Vagina (tissue), 2 donors: ENCODE results near the gene ZNHIT2. TPM values are rescaled to one million over a fixed set of nuclear protein-coding genes. Genes with fewer than 3 reads are reported as not detected.

Experiments used
- DNase-seq, 2 donors: peaks; one replicate each; pipeline ENCODE4 v3.0.0-alpha.2; 2017; ENCODE audit errors: extremely low spot score in 2 of 2
- H3K27ac ChIP-seq: fragments of 200-600 bp; sonication (generic); one replicate; pipeline ENCODE4 v1.5.1; 2019
- H3K27me3 ChIP-seq: fragments of 200-600 bp; sonication (generic); one replicate; pipeline ENCODE4 v1.5.1; 2019
- H3K36me3 ChIP-seq, 2 donors: fragments of 200-600 bp; sonication (generic); one replicate each; pipeline ENCODE4 v1.5.1; 2017 to 2019
- H3K4me1 ChIP-seq: fragments of 200-600 bp; sonication (generic); one replicate; pipeline ENCODE4 v1.5.1; 2019
- H3K4me3 ChIP-seq, 2 donors: fragments of 200-600 bp; sonication (generic); 1 replicate in 1 of 2; 2 replicates in 1 of 2; pipeline ENCODE4 v1.5.1; 2016 to 2019
- H3K9me3 ChIP-seq: fragments of 200-600 bp; sonication (generic); one replicate; pipeline ENCODE4 v1.5.1; 2019
- CTCF ChIP-seq, 3 experiments: fragments of 450-650 bp in 2 of 3; fragments of 200-600 bp in 1 of 3; sonication (generic) in 1 of 3; IDR thresholded peaks; one replicate each; pipeline ENCODE4 v1.5.1; 2017 to 2019; ENCODE audit warnings: antibody characterized with exemption in 3 of 3, mild to moderate bottlenecking in 2 of 3, moderate library complexity in 2 of 3
- POLR2A ChIP-seq, 2 donors: fragments of 450-650 bp; IDR thresholded peaks; one replicate each; pipeline ENCODE4 v1.6.1; 2017; ENCODE audit warnings: antibody characterized with exemption in 2 of 2, mild to moderate bottlenecking in 2 of 2, moderate library complexity in 2 of 2
- POLR2AphosphoS5 ChIP-seq, 2 donors: sonication (generic); formaldehyde crosslinking; IDR thresholded peaks; one replicate each; pipeline ENCODE4 v1.9.0; 2017; ENCODE audit warnings: antibody characterized with exemption in 2 of 2, mild to moderate bottlenecking in 2 of 2, low read depth in 1 of 2; ENCODE audit not compliant: insufficient read depth in 1 of 2
- intact Hi-C: fragments of 100-400 bp; cut with DNase I; formaldehyde crosslinking; loops from one replicate; pipeline ENCODE4 v1.15.1; 2023
- total RNA-seq: library from RNA; depleted of rRNA; stranded (reverse); fragments of >200 nt; gene quantifications from one replicate; pipeline ENCODE4 v1.2.3, GENCODE V29; 2016

ZNHIT2 gene
- total RNA-seq, 1 donor from 2014 or later = 15.7 TPM

- Histone ChIP-seq H3K4me3 (peak overlapping the region; percentile 79 to 98), H3K36me3 (peaks cover 0 to 24% of the 10 kb centered on the region in 2 donors), H3K9me3 (no peaks in the 10 kb centered on the region), H3K27ac (peak overlapping the region; percentile 71), H3K27me3 (no peaks in the 10 kb centered on the region), H3K4me1 (peaks cover 54% of the 10 kb centered on the region)
- intact Hi-C loops = loop anchor here (5.0 kb wide), 1 partner anchor 104 kb away; the partner anchor contains the start of gene ARL2
- no peak for TF ChIP-seq POLR2AphosphoS5 (IDR thresholded peaks at IDR 0.05; ENCODE audit: insufficient read depth in 1 of 2, low read depth in 1 of 2)
- TF ChIP-seq CTCF (IDR thresholded peaks at IDR 0.05) = no peak
- TF ChIP-seq POLR2A (IDR thresholded peaks at IDR 0.05) = no peak
- DNase-seq = no peak
These were observed 913 bp downstream of the ZNHIT2 start for GRCh38 chr11:65116370-65117205.

- Histone ChIP-seq H3K4me3 (no peak overlapping the region), H3K4me1 (peaks cover 54% of the 10 kb centered on the region), H3K27ac (no peak overlapping the region), H3K27me3 (no peaks in the 10 kb centered on the region), H3K36me3 (peaks cover 0 to 20% of the 10 kb centered on the region in 2 donors), H3K9me3 (no peaks in the 10 kb centered on the region)
- intact Hi-C loops = loop anchor here (5.0 kb wide), 1 partner anchor 103 kb away; the partner anchor contains the start of gene ARL2
- DNase-seq = no peak
- TF ChIP-seq CTCF (IDR thresholded peaks at IDR 0.05) = no peak
- no peak for TF ChIP-seq POLR2A (IDR thresholded peaks at IDR 0.05)
- no peak for TF ChIP-seq POLR2AphosphoS5 (IDR thresholded peaks at IDR 0.05; ENCODE audit: insufficient read depth in 1 of 2, low read depth in 1 of 2)
These were observed 2.0 kb downstream of the ZNHIT2 start for GRCh38 chr11:65115361-65116082.

GRCh38 chr11:65114538-65115171, 2.8 kb downstream of the ZNHIT2 start:
- H3K27ac ChIP-seq = no peak overlapping the region

GRCh38 chr11:65113839-65114238, 3.7 kb downstream of the ZNHIT2 start:
- no peaks in the 10 kb centered on the region for H3K9me3 ChIP-seq
- no peak overlapping the region for H3K4me3 ChIP-seq
- H3K36me3 ChIP-seq = peaks cover 0 to 8% of the 10 kb centered on the region in 2 donors
- H3K27ac ChIP-seq = no peak overlapping the region
- DNase-seq = no peak
- peaks cover 60% of the 10 kb centered on the region for H3K4me1 ChIP-seq
- no peak for TF ChIP-seq POLR2AphosphoS5 (IDR thresholded peaks at IDR 0.05; ENCODE audit: insufficient read depth in 1 of 2, low read depth in 1 of 2)
- H3K27me3 ChIP-seq = no peaks in the 10 kb centered on the region
- intact Hi-C loops = no loop called here

More at GRCh38 chr11:65114538-65115171, 2.8 kb downstream of the ZNHIT2 start:
- no peak for DNase-seq
- Histone ChIP-seq H3K4me1 (peaks cover 60% of the 10 kb centered on the region), H3K36me3 (peaks cover 0 to 11% of the 10 kb centered on the region in 2 donors), H3K9me3 (no peaks in the 10 kb centered on the region), H3K4me3 (no peak overlapping the region), H3K27me3 (no peaks in the 10 kb centered on the region)
- intact Hi-C loops = loop anchor here (5.0 kb wide), 1 partner anchor 102 kb away; the partner anchor contains the start of gene ARL2
- TF ChIP-seq POLR2AphosphoS5 (IDR thresholded peaks at IDR 0.05; ENCODE audit: insufficient read depth in 1 of 2, low read depth in 1 of 2) (no peak), POLR2A (IDR thresholded peaks at IDR 0.05) (no peak), CTCF (IDR thresholded peaks at IDR 0.05) (no peak)

- DNase-seq = no peak
- Histone ChIP-seq H3K4me1 (peaks cover 60% of the 10 kb centered on the region), H3K27me3 (no peaks in the 10 kb centered on the region), H3K9me3 (no peaks in the 10 kb centered on the region), H3K36me3 (peaks cover 0 to 11% of the 10 kb centered on the region in 2 donors), H3K4me3 (peak overlapping the region; percentile 50 to 53), H3K27ac (no peak overlapping the region)
- intact Hi-C loops = no loop called here
- TF ChIP-seq POLR2A (IDR thresholded peaks at IDR 0.05) (no peak), POLR2AphosphoS5 (IDR thresholded peaks at IDR 0.05; ENCODE audit: insufficient read depth in 1 of 2, low read depth in 1 of 2) (no peak), CTCF (IDR thresholded peaks at IDR 0.05) (no peak)
These were observed 4.1 kb downstream of the ZNHIT2 start for GRCh38 chr11:65113361-65113756.
